HG02759 (cell line): ENCODE measurements around the gene WNT7A.

Experiments used
- ATAC-seq: cut with Tn5 transposase; IDR thresholded peaks from one replicate; pipeline ENCODE4 v1.9.1; 2021; ENCODE audit warnings: mild to moderate bottlenecking, moderate library complexity; ENCODE audit not compliant: unreplicated experiment

The WNT7A gene

GRCh38 chr3:13831386-13831996 lies 48.4 kb downstream of the WNT7A start:
- no peak for ATAC-seq

GRCh38 chr3:13829311-13829710 lies 50.6 kb downstream of the WNT7A start:
- no peak for ATAC-seq

DNA sequence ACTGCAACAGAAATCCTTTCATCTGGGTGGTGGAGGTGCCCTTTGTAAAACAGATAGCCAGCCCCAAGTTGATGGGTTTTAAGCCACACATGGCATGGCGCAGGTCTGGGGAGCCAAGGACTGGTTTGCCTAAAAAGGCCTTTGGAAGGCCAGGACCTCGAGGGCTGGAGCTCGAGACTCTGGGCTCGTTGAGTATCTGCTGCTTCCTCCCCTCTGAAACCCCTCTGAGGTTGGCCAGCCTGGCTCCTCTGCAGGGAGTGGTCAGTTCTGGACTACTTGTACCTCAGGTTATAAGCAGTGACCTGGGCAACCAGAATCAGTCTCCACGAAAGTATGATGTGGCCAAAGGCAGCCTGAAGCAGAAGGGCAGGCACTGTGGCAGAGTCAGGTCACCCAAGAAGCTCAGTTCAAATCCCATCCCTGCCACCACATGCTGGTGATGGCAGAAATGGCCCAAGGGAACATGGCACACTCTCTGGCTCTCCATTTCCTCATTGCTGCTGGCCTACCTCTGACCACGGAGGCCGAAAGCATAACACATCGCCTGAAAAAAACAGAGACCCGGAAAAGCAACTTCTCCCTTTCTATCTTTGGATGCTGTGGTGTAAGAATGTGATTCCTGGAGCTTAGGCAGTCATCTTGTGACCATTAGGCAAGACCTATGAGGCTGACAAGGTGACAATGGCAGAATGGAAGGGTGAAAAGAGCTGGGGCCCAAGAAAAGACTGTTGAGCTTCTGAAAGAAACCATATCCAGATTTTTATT lies 51.2 kb downstream of the WNT7A start:
- ATAC-seq = no peak

- no peak for ATAC-seq
Measured at GRCh38 chr3:13827699-13828098, 52.2 kb downstream of the WNT7A start.

GRCh38 chr3:13827256-13827655 lies 52.6 kb downstream of the WNT7A start:
- ATAC-seq = no peak

DNA sequence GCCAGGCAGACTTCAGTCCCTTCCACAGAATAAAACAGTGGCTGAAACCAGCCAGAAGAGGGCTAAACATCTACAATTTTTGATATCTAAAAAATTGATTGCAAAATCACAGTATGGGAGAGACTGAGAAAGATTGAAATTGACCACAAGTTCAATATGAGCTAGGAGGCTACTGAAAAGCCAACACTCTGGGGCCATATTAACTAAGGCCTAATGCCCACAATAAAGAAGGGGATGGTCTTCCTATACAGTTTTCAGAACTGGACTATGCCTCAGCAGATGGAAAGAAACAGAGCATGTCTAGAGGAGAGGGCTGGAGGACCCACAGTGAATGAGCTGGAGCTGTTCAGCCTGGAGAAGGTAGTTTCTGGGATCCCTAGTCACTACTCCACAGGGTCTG lies 53.2 kb downstream of the WNT7A start:
- ATAC-seq = no peak

GRCh38 chr3:13825821-13826220 lies 54.0 kb downstream of the WNT7A start:
- ATAC-seq = no peak

DNA sequence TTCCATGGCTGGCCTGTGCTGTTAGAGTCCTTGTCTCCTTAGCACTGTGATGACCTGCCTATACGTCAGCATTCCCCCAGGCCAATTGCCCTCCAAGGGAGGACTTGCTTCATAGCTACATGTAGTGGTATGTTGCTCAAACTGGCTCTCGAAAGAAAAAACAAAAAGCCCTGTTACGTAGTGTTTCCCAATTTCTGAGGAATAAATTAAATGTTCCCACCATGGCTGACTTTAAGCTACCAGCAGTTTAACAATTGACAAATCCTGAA lies 54.6 kb downstream of the WNT7A start:
- ATAC-seq = no peak

- no peak for ATAC-seq
Measured at GRCh38 chr3:13824521-13825310, 55.2 kb downstream of the WNT7A start.

DNA sequence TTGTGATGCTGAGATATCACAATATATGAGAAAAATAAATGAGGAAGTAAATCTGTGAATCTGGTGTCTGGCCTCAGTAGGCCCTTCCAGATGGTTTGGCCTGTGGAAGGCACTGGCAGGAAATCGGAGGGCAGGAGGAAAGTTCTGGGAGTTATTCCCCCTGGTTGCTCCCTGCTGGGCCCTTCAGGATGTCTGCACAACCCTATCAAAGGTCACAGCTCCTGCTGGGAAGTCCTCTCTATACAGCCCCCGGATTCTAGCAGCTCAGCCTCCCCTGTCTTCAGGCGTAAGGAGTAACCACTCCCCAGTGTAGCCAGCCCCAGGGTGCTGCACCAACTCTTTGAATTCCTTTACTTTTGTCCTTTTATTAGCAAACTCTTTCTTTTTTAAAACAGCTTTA lies 56.2 kb downstream of the WNT7A start:
- ATAC-seq = no peak

- ATAC-seq = no peak
Measured at GRCh38 chr3:13822871-13823585, 56.8 kb downstream of the WNT7A start.

GRCh38 chr3:13822042-13822441 lies 57.8 kb downstream of the WNT7A start:
- no peak for ATAC-seq

DNA sequence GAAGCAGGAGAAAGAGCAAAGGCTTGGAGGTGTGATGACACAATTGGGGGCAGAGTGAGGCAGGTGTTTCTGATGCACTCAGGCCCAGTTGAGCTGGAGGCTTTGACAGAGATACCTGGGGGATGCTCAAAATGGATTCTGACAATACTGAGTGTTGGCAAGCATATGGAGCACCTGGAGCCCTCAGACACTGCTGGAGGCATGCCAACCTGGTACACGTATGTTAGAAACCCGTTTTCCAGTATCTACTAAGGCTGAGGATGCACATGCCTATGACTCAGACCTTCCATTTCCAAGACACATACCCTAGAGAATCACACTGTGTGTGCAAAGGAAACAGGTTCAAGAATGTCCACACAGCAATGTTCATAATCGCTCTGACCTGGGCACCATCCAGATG lies 58.7 kb downstream of the WNT7A start:
- ATAC-seq = no peak

DNA sequence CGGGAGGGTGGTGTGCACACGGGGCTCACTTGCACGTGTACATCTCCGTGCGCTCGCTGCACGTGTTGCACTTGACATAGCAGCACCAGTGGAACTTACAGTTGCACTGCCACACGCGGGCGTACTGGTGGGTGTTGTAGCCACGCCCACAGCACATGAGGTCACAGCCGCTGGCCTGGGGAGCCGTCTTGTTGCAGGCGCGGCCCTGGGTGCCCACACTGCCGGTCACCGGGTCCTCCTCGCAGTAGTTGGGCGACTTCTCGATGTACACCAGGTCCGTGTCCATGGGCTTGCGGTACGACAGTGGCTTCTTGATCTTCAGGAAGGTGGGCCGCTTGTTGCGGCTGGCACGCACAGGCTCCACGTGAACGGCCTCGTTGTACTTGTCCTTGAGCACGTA lies 61.0 kb downstream of the WNT7A start:
- no peak for ATAC-seq

- no peak for ATAC-seq
Measured at GRCh38 chr3:13815088-13815683, 64.7 kb downstream of the WNT7A start.

DNA sequence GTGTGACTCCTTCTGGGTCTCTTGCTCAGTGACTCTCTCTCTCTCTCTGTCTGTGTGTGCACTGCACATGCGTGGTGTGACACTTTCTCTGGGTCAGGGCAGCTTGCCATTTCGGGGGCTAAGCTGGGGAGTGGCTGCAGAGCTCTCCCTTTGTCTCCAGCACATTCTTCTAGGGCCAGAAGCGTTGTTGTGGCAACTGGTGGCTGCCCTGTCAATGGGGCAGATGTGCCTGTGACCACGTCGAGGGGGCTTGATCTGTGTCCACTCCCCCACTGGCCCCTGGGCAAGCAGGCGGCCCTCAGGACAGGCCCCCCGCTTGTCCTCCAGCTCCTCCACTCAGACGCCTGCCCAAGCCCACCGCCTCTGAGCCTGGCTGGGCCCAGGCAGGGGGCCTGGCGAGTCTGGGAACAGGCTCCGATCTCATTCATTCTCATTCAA lies 67.8 kb downstream of the WNT7A start:
- no peak for ATAC-seq

GRCh38 chr3:13811614-13812013 lies 68.3 kb downstream of the WNT7A start:
- no peak for ATAC-seq

GRCh38 chr3:13808550-13808949 lies 71.3 kb downstream of the WNT7A start:
- ATAC-seq = no peak

- ATAC-seq = no peak
Measured at GRCh38 chr3:13801361-13802204, 78.3 kb downstream of the WNT7A start.

DNA sequence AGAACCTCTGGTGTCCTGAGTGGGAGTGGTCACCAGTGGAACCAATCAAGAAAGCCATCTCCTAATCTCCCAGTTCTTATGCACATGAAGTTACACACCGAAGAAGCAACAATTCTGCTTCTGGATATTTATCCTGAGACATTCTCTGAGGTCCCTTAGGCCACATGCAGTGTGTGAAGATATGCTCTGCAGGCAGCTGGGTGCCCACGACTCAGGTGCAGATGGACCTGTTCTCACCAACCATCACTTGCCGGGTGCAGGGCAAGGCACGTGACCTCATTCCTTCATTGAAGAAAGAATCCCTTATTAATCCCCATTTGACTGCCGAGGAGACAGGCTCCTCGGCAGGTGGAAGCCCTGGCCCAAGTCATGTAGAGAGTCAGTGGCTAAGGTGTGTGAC lies 79.8 kb downstream of the WNT7A start:
- no peak for ATAC-seq
